SH-SY5Y (cell line): Measurements from ENCODE around the gene SPTB.

Experiments
- GATA2 ChIP-seq: IDR thresholded peaks from 2 replicates; pipeline ENCODE4 v1.6.1; 2011; ENCODE audit warnings: mild to moderate bottlenecking, low read depth, low read length
- GATA3 ChIP-seq: IDR thresholded peaks from 2 replicates; pipeline ENCODE4 v1.6.1; 2011; ENCODE audit warnings: low read depth, mild to moderate bottlenecking, low read length, moderate library complexity

DNA sequence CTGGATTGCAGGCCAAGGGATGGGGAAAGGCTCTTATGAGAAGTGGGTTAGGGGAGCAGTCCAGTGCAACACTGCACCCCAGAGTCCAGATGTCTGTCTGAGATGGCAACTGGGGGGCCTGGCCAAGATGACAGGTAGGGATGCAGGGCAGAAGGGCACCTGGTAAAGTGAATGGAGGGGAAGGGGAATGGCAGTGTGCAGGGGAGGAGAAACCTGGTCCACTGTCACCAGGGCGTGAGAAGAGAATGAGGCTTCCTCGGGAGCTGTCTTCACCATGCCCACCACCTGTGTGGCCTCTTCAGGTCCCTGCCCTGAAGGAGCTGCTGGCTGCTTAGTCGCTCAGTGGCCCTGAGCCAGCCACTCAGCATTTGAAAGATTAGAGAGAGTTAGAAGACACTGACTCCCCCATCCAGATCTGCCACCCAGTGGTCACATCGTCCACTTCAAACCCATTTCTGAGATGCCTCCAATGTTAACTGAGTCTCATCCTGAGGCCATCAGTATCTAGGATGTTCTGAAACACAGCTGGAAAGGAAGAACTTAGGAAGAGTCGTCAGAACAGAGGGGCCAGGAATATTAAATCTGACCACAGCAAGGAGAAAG lies 118.2 kb downstream of the SPTB start:
- TF ChIP-seq GATA3 (no peak), GATA2 (no peak)
